NCI-H460 (cell line): ENCODE data around the gene TBATA. TPM values are rescaled to one million over a fixed set of nuclear protein-coding genes. Genes with fewer than 3 reads are reported as not detected.
"Not testable (repeated sequence)": the region's sequence is repeated elsewhere in the genome, so short reads cannot be mapped to it uniquely, and the experiment has no call there.

Source experiments
- DNase-seq: peaks from one replicate; pipeline ENCODE4 v3.0.0-alpha.2; 2016; ENCODE audit warnings: low read depth; ENCODE audit errors: extremely low read depth
- total RNA-seq: library from RNA; depleted of rRNA; stranded (reverse); fragments of >200 nt; shearing (Covaris generic); gene quantifications from 2 replicates; pipeline ENCODE4 v1.2.3, GENCODE V29; 2014

The TBATA gene
- total RNA-seq, 1 experiment from 2014 or later = not detected

- no peak for DNase-seq
These were observed 4.8 kb downstream of the TBATA start for GRCh38 chr10:70780370-70780760.

DNA sequence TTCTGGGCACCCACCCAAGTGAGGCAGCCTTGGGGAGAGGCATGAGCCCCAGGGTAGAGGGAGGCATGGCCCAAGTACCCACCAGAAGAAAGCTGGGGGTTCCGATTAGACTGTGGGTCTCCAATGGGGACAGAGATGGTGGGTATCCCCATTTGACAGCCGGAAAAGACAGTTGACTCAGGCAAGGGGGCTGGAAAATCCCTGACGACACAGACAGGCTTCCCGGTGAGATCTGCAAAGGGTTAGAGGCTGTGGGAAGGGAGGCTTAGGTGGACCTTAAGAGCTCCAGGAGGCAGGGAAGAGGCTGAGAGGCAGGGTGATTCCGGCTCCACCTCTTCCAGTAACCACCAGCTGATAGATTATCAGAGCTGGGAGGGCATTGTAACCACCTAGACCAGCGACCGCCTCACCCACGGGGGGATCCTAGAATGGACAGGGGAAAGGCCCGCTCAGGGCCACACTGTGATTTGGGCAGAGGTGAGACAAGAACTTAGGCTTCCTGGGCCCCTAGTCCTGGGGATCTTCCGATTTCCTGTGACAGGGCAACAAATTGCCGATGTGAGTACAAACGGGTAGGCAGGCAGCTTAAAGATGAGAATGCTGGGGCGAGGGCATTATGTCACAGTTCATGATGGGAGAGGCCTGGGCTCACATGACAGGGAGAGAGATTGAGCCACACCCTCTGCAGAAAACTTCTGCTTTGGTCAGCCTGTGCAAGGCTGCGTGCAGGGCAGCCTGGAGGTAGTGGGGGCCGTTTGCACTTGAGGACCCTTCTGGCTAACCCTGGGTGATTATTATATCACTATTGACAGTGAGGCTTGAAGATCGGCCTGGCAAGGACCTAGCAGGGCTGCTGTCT lies 5.4 kb downstream of the TBATA start:
- DNase-seq = no peak

GRCh38 chr10:70779088-70779487 lies 6.1 kb downstream of the TBATA start:
- no peak for DNase-seq

GRCh38 chr10:70778267-70778924 lies 6.8 kb downstream of the TBATA start:
- DNase-seq = no peak

DNA sequence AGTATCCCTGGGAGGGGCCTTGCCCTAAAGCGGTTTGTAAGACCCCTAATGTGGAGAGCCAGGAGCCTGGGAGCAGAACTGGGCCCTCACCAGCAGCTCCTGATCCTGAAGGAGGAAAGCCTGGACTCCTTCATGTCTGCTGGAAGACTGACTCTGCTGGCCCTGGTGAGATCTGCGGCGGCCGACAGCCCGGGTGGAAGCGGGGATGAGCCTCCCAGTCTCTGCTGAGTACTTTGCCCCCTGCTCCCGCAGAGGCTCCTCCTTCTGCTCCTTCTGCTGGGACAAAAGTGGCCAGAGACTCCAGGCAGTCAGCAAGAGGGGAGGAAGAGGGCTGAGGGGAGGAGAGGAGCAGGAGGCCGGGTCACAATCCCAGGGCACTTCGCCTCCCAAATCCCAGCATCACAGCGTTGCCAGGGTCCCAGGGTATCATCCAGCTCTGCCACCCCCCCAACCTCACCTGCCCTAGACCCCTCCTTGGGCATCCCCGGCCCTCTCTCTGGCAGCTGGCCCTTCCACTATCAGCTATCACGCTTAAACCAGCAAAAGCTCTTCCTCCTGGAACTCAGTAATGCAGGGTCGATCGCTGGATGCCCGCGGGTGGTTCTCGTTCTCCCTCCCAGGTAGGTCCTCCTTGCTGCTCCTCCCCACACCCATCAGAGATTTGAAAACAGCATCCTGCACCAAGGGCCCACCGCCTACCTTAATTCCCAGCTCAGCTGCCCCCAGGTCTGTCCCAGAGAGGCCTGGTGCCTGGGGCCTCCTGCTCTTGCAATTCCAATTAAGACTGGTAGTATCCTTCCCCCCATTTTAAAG lies 7.9 kb downstream of the TBATA start:
- no peak for DNase-seq

DNA sequence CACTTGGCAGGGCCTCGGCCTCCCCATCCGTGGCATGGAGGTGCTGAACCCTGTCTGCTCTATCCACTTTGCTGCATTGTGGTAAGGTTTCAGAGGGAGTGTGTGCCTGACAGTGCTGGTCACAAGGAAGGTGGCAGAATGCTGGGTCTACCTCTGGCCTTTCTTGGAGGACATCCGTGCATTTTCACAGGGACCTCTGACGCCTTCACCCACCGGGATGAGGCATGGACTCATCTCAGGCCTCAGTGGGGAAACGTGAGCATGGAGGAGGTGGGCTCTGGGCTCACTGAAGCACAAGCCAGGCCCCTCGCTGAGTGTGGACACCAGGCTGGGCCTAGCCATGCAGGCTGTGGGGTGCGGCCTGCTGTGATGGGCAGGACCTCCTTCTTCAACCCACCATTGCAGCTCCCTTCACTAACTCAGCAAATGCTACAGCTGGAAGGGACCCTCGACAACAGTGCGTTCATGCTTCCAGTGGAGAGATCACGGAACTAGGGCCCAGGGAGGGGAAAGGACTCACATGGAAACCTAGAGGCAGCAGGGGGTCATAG lies 8.6 kb downstream of the TBATA start:
- no peak for DNase-seq

DNA sequence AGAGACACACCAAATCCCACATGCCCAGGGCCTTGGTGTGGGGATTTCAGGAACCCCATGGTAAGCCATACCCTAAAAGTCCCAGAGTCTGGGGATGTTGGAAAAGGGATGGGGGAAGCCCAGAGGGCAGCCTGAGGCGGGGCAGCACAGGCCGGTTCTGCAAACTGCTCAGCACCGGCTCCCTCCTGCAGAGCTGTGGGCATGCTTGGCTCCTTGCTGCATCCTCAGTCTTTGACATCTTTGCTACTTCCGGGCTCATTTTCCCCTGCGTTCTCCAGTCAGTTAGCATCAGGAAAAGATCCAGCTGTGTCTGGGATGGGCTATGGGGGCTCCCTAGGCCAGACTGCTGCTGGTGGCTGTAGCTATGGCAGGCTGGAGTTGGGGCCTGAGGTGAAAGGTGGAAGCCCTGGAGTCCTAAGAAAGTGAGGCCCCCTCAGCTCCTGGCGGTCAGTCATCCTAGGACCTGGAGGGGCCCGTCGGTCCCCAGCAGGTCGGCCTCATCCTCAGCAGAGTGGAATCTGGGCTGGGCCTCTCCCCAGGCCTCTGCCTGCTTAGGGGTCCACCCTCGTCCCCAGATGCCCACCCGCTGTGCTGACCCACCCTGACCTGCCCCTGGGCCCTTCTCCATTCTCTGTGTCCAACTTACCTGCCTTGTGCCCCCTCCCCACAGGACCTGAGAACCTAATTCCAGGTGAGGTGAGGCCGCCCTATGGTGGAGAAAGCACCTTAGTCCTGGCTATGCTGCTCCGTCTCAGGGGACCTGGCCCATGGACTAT lies 9.3 kb downstream of the TBATA start:
- no peak for DNase-seq

DNA sequence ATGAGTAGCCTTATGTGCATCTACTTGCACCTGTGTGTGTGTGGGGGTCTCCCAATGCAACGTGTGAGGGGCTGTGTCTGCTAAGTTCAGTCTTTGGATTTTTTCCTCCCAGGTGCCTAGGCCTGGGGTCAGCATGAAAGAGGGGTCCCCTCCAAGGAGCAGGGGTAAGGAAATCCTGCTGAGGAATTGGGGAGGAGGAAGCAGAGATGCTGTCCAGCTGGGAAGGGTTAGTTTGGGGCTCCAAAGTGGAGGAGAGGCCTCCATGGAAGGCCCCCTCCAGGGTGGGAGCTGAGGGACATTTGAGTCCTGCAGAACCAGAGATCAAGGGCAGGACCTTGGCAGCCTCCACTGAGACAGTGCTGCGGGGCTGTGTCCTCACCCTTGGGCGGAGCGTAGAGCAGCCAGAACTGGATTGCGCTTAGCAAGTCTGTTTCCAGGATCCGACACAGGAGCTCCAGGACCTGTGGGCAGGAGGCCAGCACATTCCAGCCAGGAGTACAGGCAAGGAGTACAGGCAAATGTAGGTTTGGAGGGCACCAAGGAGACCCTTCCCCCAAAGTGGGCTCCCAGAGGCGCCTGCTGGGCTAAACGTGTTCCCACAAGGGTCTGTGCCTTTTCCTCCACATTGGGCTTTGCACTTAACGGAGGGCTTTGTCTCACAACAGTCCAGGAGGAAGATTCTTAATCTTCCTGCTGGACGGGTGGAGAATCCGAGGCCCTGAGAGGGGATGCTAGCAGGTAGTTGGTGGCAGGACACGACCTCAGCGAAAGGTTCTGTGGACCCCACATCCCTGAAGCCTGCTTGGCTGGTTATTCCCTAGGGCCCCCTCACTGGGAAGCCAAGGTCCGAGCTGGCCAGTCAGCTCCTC lies 10.1 kb downstream of the TBATA start:
- no peak for DNase-seq

- no peak for DNase-seq
These were observed 11.0 kb downstream of the TBATA start for GRCh38 chr10:70773965-70774809.

GRCh38 chr10:70773461-70773860 lies 11.7 kb downstream of the TBATA start:
- DNase-seq = no peak

- no peak for DNase-seq
These were observed 12.6 kb downstream of the TBATA start for GRCh38 chr10:70772627-70773026.

DNA sequence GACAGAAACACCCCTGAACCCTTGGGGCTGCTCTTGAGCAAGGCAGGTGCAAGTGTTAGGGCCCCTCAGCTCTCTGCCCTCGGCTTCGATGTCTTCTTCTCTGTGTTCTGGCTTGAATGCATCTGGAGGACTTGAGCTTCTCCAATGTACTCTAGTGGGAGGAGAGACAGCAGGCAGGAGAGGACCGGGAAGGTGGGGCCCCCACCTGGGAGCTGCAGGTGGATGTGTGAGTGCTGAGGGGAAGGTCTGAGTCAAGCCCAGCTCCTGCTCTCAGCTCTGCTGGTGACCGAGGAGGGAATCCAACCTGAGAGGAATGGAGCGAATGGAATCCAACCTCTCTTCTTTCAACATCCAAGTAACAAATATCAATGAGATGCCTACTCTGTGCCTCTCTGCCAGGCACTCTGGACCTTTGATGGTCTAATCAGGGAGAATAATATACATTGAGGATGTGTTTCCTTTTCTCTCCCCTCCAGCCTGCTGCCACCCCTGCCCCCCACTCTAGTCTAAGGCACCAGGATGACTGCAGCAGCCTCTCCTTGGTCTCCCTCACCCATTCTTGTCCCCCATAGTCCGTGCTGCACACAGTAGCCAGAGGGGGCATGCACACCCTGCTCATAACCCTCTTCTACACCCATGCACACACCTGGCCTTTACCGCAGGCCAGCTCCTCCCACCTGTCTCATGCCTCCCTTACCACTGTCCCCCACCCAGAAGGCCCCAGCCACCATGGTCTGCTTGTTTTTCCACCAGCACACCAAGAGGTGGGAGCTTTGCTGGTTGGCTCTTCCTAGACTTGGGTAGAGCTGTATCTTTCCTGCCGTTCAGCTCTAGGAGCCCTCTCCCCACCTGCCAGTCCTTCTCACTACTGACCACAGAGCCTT lies 13.6 kb downstream of the TBATA start:
- DNase-seq = no peak

DNA sequence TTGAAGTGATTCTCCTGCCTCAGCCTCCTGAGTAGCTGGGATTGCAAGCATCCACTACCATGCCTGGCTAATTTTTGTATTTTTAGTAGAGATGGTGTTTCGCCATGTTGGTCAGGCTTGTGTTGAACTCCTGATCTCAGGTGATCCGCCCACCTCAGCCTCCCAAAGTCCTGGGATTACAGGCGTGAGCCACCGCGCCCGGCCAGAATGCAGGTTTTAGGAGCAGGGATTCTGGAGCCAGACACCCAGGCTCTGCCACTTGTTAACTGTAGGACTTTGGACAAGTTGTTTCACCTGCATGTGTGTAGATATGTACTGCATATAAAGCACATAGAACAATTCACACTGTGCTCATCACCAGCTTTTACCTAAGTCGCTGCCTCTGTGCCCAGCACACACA lies 14.7 kb downstream of the TBATA start:
- not testable (repeated sequence) for DNase-seq

GRCh38 chr10:70770001-70770400 lies 15.2 kb downstream of the TBATA start:
- DNase-seq = no peak

GRCh38 chr10:70769121-70769520 lies 16.1 kb downstream of the TBATA start:
- no peak for DNase-seq

DNA sequence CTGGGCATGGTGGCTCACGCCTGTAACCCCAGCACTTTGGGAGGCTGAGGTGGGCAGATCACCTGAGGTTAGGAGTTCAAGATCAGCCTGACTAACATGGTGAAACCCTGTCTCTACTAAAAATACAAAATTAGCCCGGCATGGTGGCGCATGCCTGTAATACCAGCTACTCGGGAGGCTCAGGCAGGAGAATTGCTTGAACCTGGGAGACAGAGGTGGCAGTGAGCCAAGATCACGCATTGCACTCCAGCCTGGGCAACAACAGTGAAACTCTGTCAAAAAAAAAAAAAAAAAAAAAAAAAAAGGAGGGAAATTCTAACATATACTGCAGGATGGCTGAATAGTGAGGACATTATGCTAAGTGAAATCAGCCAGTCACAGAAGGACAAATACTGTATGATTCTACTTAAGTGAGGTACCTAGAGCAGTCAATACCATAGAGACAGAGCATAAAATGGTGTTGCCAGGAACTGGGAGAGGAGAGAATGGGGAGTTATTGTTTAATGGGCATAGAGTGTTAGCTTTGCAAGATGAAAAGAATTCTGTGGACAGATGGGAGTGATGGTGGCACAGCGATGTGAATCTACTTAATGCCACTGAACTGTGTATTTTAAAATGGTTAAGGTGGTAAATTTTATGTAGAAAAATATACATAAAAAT lies 17.0 kb downstream of the TBATA start:
- DNase-seq = not testable (repeated sequence)
